Mucosa of descending colon (tissue), 3 donors: ENCODE results near the gene CACNA1C. TPM values are rescaled to one million over a fixed set of nuclear protein-coding genes. Genes with fewer than 3 reads are reported as not detected.

Source experiments
- ATAC-seq: fragments of 200-7000 bp; cut with Tn5 transposase; one replicate; pipeline ENCODE4 v1.9.1; 2020; ENCODE audit warnings: mild to moderate bottlenecking, moderate library complexity
- DNase-seq, 3 donors: peaks; one replicate each; pipeline ENCODE4 v3.0.0-alpha.2; 2020
- H3K36me3 ChIP-seq: fragments of 200-600 bp; one replicate; pipeline ENCODE4 v1.8.0; 2021; ENCODE audit warnings: low read depth, mild to moderate bottlenecking
- H3K4me1 ChIP-seq: fragments of 200-600 bp; one replicate; pipeline ENCODE4 v1.8.0; 2021; ENCODE audit warnings: low read depth, mild to moderate bottlenecking
- H3K4me3 ChIP-seq: fragments of 200-600 bp; one replicate; pipeline ENCODE4 v1.8.0; 2021; ENCODE audit warnings: mild to moderate bottlenecking
- H3K9me3 ChIP-seq: fragments of 200-600 bp; one replicate; pipeline ENCODE4 v1.8.0; 2021; ENCODE audit warnings: mild to moderate bottlenecking
- intact Hi-C, 2 donors: fragments of 100-400 bp; cut with DNase I in 1 of 2; cut with micrococcal nuclease in 1 of 2; formaldehyde crosslinking; loops; one replicate each; pipeline versions ENCODE4 v1.11.0 to v1.11.1; 2022; cut with DNase I, micrococcal nuclease
- total RNA-seq, 3 donors: library from RNA; stranded (reverse); fragmentation: NEBNext Ultra II Directional in 2 of 3; extraction: Animal tissue kit (Norgen Biotek cat#: 25700) in 2 of 3; gene quantifications; one replicate each; pipeline versions ENCODE4 v1.2.1 to v1.2.4, GENCODE V29; 2021 to 2023
- TF ChIP-seq, protein P1 (sequence below): fragments of 200-600 bp; IDR thresholded peaks from one replicate; pipeline ENCODE4 v1.8.0; 2022; ENCODE audit warnings: antibody characterized with exemption, mild to moderate bottlenecking
- donor health status: DM: no; HTN: no; CAD: no; lungs with moderate emphysema.
- donor health status: DM: no; HTN: no; CAD: no.
- donor health status: DM: no; HTN: yes; CAD: no.

The CACNA1C gene
- total RNA-seq, 3 donors from 2014 or later = 5.5 to 89.4 (median 9.2) TPM

DNA sequence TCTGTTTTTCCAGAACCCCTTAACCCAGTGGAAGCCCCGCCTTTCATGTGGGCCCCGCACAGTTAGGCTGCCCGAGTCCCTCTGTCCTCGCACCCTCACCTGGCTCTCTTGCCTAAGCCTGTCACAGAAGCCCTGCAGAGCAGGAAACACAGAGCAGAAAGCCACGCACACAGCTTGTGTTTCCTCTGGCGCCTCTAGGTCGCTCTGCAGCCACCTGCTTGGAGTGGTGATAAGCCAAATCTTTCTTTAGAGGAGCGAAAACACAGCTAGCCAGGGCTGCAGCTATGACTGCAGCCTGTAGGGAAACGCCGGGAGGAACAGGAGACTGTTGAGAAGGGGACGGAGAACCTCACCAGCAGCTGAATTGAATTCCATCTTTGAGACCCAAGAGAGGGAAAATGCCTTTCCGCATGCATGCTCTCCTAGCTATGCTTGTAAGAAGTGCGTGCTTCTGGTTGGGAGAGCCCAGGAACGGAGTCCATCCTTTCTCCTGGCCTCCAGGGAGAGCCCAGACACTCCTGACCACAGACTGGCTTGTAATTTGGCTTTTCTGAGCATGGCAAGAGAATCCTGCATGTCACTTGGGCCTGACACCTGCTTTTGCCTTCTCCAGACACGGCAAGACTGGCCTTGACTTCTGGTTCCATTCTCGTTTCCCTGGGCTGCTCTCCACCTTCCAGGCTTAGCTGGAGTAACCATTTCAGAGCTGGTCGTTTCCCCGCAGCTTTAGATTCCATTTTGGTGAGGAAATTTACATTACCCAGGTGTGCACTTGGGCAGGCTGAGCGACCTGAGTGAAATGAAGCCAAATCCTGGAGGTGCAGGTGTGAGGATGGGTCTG, 301.6 kb downstream of the CACNA1C start:
- DNase-seq (no peak), ATAC-seq (no peak)
- no peaks in the 10 kb centered on the region for H3K36me3 ChIP-seq
- H3K4me3 ChIP-seq = no peak overlapping the region
- no peaks in the 10 kb centered on the region for H3K4me1 ChIP-seq
- H3K9me3 ChIP-seq = no peaks in the 10 kb centered on the region
- TF ChIP-seq, protein P1, sequence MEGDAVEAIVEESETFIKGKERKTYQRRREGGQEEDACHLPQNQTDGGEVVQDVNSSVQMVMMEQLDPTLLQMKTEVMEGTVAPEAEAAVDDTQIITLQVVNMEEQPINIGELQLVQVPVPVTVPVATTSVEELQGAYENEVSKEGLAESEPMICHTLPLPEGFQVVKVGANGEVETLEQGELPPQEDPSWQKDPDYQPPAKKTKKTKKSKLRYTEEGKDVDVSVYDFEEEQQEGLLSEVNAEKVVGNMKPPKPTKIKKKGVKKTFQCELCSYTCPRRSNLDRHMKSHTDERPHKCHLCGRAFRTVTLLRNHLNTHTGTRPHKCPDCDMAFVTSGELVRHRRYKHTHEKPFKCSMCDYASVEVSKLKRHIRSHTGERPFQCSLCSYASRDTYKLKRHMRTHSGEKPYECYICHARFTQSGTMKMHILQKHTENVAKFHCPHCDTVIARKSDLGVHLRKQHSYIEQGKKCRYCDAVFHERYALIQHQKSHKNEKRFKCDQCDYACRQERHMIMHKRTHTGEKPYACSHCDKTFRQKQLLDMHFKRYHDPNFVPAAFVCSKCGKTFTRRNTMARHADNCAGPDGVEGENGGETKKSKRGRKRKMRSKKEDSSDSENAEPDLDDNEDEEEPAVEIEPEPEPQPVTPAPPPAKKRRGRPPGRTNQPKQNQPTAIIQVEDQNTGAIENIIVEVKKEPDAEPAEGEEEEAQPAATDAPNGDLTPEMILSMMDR = no peak
- intact Hi-C loops = no loop called here

DNA sequence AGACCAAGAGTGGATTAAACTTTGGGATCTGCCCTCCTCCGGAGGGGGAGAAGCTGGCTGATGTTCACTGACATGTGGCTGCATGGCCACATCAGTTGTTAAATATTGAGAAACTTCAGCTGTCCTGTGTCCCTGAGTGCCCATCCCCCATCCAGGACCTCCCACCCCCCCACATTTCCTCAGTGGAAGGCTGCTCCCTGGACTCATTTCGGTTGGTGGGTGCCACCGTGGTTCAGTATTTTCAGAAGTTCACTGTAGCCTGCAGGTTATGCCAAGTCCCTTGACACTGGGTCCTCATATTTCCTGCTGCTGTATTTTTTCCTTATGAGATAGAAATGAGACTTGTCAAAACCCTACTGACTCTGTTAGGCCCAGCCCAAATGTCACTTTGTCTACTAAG, 302.4 kb downstream of the CACNA1C start:
- Histone ChIP-seq H3K4me1 (no peaks in the 10 kb centered on the region), H3K4me3 (no peak overlapping the region), H3K9me3 (no peaks in the 10 kb centered on the region), H3K36me3 (no peaks in the 10 kb centered on the region)
- ATAC-seq = no peak
- TF ChIP-seq, protein P1 = no peak
- DNase-seq = no peak
- intact Hi-C loops = no loop called here

DNA sequence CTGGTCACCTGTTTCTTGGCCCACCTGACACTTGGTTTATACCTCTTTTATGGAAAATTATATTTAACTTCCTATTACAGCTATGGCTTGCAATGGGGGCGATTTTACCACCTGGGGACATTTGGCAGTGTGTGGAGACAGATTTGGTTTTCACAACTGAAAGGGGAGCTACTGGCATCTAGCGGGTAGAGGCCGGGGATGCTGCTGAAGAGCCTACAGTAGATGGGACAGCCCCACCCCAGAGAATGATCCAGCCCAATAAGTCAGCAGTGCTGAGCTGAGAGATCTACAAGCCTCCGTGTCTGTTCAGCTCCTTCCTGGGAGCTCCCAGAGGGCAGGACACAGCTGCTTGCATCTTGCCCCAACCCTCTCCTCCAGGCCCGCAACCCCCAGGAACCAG, 302.8 kb downstream of the CACNA1C start:
- DNase-seq = no peak
- intact Hi-C loops = no loop called here
- no peak for ATAC-seq
- Histone ChIP-seq H3K9me3 (no peaks in the 10 kb centered on the region), H3K36me3 (no peaks in the 10 kb centered on the region), H3K4me3 (no peak overlapping the region), H3K4me1 (no peaks in the 10 kb centered on the region)
- TF ChIP-seq, protein P1 = no peak

DNA sequence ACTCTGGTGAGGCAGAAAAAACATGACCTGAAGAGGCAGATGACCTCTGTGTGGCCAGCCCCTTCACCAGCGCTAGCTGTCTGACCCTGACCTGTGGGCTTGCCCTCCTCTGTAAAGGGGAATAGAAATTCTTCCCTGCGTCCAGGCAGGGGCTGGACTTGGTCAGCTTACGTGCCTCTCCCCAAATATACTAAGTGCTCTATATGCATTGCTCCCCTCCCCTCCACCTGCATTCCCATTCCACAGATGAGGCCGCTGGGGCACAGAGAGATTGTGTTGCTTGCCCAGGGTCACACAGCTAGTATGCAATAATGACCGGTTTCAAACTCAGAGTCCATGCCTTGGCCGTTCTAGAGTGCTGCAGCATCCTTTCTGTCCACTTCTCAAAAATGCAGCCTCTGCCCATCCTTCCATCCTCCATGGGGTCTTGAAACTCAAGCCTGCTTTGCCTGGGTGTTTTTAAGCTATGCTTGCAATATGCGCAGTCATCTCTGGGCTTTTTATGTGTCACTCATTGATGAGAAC, 303.9 kb downstream of the CACNA1C start:
- Histone ChIP-seq H3K9me3 (no peaks in the 10 kb centered on the region), H3K36me3 (no peaks in the 10 kb centered on the region), H3K4me3 (no peak overlapping the region), H3K4me1 (no peaks in the 10 kb centered on the region)
- no peak for DNase-seq
- TF ChIP-seq, protein P1 = no peak
- intact Hi-C loops = no loop called here
- ATAC-seq = no peak

DNA sequence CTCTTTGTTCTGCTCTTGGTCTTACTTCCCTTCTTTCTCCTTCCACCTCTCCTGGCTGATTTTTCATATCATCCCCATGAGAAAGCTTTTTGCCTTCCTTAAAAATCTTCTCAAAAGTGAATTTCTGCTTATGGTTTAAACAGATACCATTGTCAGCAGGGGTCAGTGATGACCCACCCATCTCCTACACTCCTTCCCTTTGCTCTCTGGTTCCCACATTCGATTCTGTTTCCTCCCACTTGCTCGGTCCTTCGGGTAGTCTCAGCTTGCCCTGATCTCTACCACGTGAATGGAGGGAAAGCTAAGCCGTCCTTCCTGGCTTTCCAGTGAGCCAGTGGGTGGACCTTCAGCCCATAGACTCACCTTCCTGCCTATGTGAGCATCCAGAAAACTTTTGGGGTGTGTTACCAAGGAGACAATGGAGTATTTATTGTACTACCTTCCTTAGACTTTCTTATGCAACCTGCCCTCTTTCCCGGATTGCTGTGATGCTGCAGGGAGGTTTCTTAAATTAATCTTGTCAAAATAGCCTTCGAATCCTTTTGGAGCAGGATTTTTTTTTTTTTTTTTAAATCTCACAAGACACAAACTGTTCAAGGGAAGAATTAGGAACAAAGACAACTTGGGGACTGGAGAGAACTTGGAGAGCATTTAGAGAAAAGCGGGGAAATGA, 306.3 kb downstream of the CACNA1C start:
- H3K36me3 ChIP-seq = no peaks in the 10 kb centered on the region
- ATAC-seq = no peak
- no peaks in the 10 kb centered on the region for H3K9me3 ChIP-seq
- DNase-seq = no peak
- intact Hi-C loops = no loop called here
- H3K4me1 ChIP-seq = peaks cover 4% of the 10 kb centered on the region
- no peak overlapping the region for H3K4me3 ChIP-seq
- TF ChIP-seq, protein P1 = no peak
